NCI-H526 treated with DMSO at 0.1 percent for 48 hours (cell line): ENCODE results near the gene TCN2.
"Not testable (repeated sequence)": the region's sequence is repeated elsewhere in the genome, so short reads cannot be mapped to it uniquely, and the experiment has no call there.

Experiments used
- DNase-seq: peaks from one replicate; lab custom pipeline; 2025; lab: John Stamatoyannopoulos, UW

Gene TCN2

DNA sequence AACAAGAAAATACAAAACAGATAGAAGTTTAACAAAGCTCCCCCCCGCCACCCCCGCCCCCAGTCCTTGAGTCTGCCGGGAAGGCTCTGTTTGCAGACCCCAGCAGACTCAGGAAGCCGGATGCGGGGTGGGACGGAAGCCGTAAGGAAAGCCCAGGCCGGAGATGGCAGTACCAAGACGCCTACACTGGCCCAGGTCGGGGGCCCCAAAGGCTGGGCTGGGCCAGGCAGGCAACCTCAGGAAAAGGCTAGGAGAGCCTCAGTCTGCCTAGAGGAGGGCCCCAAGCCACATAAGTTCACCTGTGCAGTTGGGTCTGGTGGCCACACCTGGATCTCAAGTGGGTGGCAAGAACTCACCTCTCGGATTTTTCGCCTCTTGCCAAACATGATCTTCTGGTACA lies 28.5 kb upstream of the TCN2 start:
- no peak for DNase-seq

DNA sequence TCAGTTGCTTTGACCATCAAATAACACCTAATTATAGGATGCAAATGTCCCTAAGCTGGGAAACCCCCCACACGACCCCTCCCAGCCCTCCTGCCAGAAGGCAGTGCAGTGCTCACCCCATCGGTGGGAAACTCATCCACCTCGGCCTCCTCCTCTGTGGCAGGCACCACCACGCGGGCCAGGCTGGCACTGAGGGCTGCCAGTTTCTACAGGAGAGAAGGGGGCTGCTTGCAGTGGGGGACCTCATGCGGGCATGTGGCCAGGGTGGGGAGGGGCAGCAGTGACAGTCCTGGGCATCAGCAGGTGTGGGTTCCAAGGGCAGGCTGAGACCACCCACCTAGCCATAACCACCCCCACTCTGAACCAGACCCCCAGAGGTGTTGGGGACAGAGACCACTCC lies 26.1 kb upstream of the TCN2 start:
- DNase-seq = no peak

DNA sequence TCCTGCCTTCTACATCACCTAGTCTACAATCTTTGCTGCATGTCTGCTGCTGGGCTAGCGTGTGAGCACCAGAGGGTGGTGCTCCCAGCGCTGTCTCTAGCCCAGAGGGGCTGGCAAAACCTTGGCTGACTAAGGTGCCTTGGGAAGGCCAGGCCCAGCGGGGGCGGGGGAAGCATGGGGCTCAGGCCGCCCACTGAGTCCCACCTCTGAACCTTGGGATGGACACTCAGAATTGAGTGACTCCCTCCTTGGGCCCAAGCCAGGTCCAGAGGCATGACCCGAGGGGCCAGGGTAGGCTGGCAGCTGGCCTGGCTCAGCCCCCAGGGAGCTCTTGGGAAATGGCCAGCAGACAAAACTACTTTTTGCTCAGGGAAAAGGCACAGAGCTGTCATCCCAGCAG lies 24.9 kb upstream of the TCN2 start:
- DNase-seq = no peak

DNA sequence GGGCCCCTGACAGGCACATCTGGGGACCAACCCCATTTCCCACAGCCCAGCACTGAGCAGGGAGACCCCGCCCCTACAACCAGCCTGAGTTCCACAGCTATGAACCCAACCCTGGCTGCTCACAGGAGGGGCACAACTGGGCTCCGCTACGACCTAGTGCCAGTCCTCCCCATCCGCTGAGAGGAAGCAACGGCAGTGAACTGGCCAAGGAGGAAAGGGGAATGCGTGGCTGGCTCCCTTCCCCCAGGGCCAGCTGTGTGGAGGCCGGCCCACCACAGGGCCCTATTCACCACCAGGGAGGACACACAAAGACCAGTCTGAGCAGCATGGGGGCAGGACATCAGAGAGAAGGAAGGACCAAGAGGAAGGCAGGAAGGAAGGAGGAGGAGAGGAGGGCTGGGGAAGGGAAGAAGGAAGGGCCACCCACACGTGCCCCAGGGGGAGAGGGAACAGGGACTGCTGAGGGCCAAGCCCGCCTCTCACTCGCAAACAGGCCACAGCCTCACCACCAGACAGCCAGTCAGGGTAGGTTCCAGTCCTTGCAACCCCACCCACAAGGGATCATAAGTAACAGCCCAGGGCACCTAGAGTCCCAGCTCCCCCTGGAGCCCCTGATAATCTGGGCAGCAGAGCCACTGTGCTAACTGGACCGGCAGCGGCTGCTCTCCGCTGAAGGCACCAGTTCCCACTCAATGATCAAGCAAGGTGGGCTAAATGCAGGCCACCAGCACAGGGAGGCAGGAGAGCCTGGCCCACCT lies 24.0 kb upstream of the TCN2 start:
- no peak for DNase-seq

DNA sequence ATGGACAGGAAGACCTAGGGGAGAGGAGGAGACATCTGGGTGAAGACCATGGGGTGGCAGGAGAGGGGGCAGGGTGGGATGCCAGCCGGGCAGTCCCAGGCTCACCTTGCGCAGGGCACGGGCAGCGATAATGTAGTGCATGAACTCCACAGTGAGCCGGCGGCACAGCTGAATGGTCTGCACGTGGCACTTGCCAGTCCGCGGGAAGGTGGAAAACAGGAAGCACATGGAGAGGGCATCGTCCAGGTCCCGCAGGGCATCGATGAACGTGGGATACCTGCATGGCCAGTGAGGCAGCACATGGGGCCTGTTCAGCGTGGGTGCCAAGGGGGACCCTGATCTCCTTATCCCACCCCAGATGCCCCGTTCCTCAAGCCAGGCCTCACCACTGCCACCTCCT lies 22.5 kb upstream of the TCN2 start:
- DNase-seq = no peak

DNA sequence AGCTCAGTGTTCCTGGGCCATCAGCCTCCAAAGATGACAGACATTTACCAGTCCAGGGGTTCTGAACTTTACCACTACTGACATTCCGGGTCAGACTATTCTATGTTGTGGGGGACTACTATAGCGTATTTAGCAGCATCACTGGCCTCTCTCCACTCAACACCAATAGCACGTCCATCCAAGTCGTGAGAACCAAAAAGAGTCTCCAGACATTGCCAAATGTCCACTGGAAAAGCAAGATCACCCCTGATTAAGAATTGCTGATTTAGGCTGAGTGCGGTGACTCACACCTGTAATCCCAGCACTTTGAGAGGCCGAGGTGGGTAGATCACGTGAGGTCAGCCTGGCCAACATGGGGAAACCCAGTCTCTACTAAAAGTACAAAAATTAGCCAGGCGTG lies 20.6 kb upstream of the TCN2 start:
- DNase-seq = no peak

DNA sequence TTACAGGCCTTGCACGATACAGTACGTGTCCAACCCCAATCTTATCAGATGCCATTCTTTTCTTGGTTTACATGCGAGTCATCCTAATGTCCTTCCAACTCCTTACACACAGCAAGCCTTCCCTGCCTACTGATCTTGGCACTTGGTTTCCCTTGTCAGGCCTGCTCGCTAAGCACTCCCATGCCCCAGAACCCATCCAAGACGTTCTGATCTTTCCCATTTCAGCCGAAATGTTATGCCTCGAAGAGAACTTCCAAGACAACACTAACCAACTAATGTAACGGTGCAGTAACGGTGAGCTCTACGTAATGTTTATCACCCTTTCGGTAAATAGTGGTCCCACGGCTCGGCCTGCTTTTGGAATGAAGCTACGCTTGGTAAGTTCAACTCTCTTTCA lies 15.8 kb upstream of the TCN2 start:
- DNase-seq = no peak

DNA sequence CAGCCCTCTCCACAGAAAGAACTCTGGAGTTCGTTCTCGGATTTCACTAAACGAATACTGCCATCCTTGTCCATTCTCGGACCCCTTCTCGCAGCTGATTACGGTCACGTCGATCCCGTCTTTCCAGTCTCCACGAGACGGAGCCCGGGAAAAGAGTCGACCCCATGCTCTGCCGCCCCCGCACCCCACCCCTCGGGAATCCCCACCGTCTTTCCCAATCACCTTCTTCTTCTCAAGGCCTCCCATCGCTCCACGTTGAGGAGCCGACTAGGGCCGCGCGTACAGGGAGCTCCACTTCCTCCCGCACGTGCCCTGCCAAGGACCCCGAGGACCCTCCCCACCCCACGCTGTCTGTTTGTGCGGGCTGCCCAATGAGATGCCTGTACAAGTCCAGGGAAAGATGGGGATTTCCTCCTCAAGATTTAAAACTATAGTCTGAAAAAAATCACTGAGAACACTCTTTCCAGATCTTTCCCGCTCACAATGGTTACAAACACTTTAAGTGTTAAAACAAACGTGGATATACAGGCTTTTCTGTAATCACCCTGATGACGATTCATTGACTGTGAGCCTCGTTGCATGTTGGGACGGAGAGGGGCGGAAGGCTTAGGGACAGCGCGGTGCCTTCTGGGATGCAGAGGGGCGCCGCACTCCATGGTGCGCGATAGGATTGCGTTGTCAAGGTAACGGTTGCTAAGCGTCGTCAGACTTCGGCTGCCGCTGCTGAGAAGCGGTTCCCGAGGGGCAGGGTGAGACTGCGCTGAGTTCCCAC lies 15.2 kb upstream of the TCN2 start, which contains the start of gene PES1:
Gene PES1 (minus strand): TSS at position 323 of the 772 bp plus-strand sequence. CDS start 77 bp downstream, at position 246.
- peak; percentile 98 for DNase-seq

DNA sequence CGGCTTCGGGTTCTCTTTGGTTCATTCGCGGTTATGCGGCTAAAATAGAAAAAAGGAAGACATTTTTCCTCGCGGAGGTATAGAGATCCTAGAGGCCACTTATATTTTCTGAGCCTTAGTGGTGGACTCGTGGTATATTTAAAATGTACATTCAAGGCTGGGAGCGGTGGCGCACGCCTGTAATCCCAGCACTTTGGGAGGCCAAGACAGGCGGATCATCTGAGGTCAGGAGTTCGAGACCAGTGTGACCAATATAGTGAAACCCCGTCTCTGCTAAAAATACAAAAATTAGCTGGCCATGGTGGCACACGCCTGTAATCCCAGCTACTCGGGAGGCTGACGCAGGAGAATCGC lies 14.6 kb upstream of the TCN2 start:
- DNase-seq = not testable (repeated sequence)

DNA sequence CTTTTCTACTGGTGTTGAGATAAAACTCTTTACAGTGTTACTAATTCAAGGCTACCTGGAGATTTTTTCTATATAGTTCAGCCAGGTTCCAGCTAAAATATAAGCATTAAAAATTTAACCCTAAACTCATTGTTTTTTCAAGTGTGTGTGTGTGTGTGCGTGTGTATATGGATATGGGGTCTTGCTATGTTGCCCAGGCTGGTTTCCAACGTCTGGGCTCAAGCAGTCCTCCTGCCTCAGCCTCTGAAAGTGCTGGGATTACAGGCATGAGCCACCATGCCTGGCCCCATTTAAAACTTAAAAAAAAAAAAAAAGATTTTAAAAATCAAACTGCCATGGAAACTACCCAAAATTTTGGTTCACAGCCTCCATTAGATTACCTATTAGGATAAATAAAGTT lies 10.8 kb upstream of the TCN2 start:
- DNase-seq = no peak

DNA sequence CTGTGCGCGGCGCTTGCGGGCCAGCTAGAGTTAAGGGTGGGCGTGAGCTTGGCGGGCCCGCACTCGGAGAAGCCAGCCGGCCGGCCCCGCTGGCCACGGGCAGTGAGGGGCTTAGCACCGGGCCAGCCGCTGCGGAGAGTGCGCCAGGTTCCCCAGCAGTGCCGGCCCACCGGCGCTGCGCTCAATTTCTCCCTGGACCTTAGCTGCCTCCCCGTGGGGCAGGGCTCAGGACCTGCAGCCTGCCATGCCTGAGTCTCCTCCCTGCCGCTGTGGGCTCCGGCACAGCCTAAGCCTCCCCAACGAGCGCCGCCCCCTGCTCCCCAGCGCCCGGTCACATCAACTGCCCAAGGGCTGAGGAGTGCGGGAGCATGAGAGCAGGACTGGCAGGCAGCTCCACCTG lies 10.1 kb upstream of the TCN2 start:
- DNase-seq = no peak

DNA sequence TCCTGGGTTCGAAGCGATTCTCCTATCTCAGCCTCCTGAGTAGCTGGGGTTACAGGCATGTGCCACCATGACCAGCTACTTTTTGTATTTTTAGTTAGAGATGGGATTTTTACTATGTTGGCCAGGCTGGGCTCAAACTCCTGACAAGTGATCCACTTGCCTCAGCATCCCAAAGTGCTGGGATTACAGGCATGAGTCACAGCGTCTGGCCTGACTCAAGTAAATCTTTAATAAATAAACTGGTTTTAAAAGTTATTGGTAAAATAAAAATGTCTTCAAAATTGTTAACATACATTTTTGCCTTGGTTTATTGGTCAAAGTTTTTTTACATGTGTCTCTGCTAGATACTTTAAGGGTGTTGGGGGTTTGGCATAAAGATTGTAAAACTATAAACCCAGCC lies 8.0 kb upstream of the TCN2 start:
- DNase-seq = no peak

DNA sequence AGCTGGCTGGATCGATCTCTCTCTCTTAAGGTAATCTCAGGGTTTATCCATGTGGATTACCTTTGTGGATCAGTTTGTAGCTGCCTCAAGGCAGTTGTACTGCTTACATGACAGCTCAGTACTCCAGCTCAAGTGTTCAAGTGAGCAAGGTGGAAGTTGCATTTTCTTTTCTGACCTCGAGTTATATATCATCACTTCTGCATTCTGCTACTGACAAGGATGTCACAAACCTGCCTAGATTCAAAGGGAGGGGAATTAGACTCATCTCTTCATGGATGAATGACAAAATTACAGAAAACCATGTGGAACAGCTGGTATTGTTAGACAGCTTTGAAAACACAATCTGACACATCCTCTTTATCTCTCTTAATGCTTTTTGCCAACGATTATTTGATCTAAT lies 6.1 kb upstream of the TCN2 start:
- no peak for DNase-seq

DNA sequence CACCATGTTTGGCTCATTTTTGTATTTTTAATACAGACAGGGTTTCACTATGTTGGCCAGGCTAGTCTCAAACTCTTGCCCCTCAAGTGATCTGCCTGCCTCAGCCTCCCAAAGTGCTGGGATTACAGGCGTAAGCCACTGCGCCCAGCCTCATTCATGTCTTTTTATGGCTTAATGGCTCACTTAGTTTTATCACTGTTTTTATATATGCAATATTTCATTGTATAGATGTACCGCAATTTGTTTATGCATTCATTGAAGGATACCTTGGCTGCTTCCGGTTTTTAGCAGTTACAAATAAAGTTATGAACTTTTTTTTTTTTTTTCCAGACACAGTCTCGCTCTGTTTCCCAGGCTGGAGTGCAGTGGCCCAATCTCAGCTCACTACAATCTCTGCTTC lies 5.5 kb upstream of the TCN2 start:
- DNase-seq = no peak

DNA sequence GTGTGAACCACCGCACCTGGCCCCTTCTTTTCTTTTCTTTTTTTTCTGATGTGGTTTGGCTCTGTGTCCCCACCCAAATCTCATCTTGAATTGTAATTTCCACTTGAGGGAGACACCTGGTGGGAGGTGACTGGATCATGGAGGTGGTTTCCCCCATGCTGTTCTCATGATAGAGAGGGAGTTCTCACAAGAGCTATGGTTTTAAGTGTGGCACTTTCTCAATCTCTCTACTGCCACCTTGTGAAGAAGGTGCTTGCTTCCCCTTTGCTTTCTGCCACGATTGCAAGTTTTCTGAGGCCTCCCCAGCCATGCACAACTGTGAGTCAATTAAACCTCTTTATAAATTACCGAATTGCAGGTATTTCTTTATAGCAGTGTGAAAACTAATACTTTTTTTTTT lies 4.9 kb upstream of the TCN2 start:
- peak; percentile 20 for DNase-seq

DNA sequence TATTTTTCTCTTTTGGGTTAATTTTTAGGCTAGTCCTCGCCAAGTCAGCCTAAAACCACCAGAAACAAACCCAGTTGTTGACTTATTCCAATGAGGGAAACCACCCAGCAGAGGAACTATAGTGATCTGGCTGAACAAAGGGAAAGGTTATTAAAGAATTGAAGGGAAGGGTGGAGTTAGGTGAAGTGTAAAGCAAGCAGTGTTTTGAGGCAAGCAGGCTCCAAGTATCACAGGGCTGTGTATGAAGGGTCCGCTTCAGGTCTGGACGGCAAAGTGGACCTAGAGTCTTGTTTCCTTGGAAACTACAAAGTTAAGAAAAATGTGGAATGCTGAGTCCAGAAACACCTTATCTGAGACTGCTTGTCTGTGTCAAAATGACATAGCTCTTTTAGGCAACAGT lies 3.2 kb upstream of the TCN2 start:
- DNase-seq = peak; percentile 9

DNA sequence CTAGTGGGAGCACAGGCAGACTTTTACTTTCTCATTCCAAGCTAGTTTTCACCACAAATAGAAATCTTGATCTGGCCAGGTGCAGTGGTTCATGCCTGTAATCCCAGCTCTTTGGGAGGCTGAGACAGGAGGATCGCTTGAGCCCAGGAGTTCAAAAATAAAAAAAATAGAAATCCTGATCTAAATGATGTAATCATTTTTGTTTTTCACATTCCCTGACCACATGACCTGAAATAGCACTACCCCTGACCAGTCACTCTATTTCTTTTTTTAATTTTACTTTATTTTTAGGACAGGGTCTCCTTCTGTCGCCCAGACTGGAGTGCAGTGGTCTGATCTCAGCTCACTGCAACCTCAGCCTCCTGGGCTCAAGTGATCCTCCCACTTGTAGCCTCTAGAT lies 2.3 kb upstream of the TCN2 start:
- no peak for DNase-seq

DNA sequence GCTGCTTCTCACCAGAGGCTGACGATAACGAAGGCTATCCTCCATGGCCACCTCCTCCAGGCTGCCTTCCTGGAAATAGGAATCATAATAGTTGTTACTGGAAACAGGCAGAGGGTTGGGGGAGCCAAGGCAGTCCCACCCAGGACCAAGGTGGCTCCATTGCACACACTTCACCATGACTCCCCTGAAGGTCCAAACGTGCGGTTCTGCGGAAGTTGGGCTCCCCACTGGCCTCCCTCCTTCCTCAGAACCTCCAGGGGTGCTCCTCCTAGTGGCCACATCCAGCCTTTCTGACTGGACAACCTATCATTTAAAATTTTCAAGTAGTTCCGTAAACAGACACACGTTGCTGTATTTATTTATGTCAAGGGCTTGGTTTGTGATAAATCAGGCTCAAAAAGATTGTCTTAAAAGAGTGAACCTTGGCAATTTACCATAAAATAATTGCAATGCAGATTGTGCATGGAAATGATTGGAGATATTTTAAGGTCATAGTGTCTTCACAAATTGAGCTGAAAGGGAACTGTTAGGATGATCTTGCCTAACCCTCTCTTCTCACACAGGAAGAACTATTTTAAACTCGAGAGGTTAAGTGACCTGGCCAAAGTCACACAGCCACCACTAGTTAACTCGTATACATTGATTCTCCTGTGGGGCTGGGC lies 1.4 kb upstream of the TCN2 start:
- peak; percentile 20 for DNase-seq

DNA sequence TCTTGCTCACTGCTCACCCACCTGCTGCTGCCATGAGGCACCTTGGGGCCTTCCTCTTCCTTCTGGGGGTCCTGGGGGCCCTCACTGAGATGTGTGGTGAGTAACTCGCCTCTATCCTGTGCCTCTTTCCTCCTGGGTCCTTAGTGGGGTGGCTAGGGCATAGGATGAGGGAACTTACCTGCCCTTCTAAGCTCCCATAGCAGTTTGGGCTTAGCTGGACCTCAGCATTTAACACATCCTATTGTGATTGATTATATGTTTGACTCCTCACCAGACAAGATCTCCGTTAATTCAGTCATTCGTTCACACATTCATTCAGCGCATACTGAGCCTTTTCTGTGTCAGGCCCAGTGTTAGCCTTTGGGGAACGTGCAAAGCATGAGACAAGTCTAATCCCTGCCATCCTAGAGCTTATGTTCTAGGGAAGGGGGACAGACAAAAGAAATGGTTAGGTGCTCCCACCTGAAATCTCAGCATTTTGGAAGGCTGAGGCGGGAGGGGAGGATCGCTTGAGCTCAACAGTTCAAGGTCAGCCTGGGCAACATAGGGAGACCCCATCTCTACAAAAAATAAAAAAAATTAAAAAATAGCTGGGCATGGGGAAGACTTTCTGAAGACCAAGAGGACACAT lies 441 bp downstream of the TCN2 start:
- DNase-seq = no peak

DNA sequence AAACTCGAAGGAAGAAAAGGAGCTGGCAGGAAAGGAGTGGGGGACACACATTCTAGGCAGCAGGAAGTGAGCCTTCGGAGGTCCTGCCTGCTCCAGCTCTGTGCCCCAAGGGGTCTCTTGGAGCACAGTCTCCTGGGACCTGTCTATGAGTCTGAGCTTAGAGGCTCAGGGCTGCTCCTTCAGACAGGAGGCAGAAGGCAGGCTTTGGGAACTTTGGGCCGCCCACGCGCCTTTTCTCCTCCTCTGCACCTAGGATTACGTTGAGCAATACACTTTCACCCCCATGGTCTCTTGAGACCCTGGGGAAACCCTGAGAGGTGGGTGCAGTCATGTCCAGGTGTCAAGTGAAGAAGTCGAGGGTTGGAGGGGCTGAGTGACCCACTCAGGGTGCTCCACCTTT lies 965 bp downstream of the TCN2 start:
- DNase-seq = no peak

DNA sequence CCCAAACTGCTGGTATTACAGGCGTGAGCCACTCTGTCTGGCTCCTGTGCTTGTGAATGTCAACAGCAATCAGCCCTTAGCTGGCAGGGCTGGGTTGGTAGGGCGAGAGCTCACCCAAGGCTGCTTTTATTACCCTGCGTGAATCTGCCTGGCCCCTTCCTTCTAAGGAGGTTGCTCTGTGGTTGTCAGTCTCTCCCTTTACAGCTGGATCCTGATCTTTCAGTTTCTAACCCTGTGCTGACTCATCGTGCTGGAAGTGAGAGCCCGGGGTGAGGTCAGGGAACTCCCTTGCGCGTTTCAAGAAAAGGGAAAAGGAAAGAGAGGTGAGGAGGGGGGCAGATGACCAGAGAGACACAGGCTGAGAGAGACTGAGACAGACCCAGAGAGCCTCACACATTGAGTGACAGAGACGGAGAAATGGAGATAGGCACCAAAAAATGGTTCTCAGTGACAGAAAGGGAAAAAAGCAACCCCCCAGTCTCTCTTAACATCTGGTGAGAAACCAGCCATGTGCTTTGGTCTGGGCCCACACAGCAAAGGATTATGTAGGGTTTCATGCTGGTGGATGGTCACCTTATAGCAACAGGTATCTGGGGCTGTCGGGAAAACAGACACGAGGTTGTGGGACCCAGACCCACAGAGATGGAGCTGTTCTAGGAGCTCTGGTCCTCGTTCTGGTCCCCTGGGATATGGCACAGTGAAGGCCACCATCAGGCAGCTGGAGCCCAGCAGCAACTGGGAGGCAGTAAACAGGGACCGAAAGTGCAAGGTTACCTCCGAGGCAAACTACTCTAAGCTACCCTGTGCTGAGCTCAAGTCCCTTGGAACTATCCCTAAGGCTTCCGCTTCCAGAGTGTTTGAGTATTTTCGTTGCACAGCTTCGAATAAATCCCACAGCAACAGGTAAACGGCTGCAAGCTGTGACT lies 2.5 kb downstream of the TCN2 start:
- no peak for DNase-seq

DNA sequence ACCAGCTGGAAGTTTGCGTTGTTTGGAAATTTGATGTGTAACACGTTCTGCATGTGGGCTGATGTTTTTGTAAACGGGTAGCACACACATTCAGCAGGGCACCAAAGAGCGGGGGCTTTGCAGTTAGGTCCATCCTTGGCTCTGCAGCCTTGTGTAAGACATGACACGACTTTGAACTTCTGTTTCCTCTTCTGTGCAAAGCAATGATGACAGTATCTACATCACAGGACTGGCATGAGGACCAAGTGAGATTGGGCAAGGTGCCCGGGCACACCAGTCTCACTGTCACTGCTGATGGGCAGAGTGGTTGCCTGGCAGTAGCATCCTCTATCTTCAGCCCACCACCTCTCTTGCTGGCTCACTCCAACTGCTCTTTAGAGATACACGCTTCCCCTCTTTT lies 3.3 kb downstream of the TCN2 start:
- DNase-seq = no peak
